Fibroblast of lung (primary cell): ENCODE measurements around the gene UGDH. TPM values are rescaled to one million over a fixed set of nuclear protein-coding genes. Genes with fewer than 3 reads are reported as not detected.

Experiments used
- DNase-seq, 2 donors: peaks; one replicate each; pipeline versions ENCODE4 v3.0.0 to v3.0.0-alpha.2; 2010; ENCODE audit warnings: low read depth in 2 of 2
- H2AFZ ChIP-seq: 2 replicates; pipeline ENCODE4 v1.5.1; 2012; ENCODE audit warnings: low read length, control low read depth, inconsistent platforms
- H3K27ac ChIP-seq: 2 replicates; pipeline ENCODE4 v1.5.1; 2011; ENCODE audit warnings: low read length, control low read depth; ENCODE audit not compliant: insufficient read depth
- H3K27me3 ChIP-seq: 2 replicates; pipeline ENCODE4 v1.5.1; 2011; ENCODE audit warnings: mild to moderate bottlenecking, low read length; ENCODE audit not compliant: control insufficient read depth, insufficient read depth
- H3K36me3 ChIP-seq: 2 replicates; pipeline ENCODE4 v1.5.1; 2011; ENCODE audit warnings: low read length; ENCODE audit not compliant: control insufficient read depth, insufficient read depth
- H3K4me1 ChIP-seq: 2 replicates; pipeline ENCODE4 v1.5.1; 2011; ENCODE audit warnings: low read length; ENCODE audit not compliant: control insufficient read depth, insufficient read depth; ENCODE audit errors: extremely low read depth
- H3K4me2 ChIP-seq: 2 replicates; pipeline ENCODE4 v1.5.1; 2011; ENCODE audit warnings: low read length, control low read depth; ENCODE audit not compliant: insufficient read depth; ENCODE audit errors: extremely low read depth
- H3K4me3 ChIP-seq, 4 experiments: fragments of 200-600 bp in 1 of 4; sonication (generic) in 1 of 4; replicated peaks in 1 of 4; 2 replicates each; pipeline ENCODE4 v1.5.1; 2011 to 2016; ENCODE audit warnings: low read length in 4 of 4, low read depth in 3 of 4, mild to moderate bottlenecking in 3 of 4, control low read depth in 2 of 4, inconsistent platforms in 1 of 4, mixed read lengths in 1 of 4; ENCODE audit not compliant: insufficient read depth in 1 of 4; ENCODE audit errors: control extremely low read depth in 1 of 4
- H3K79me2 ChIP-seq: 2 replicates; pipeline ENCODE4 v1.5.1; 2012; ENCODE audit warnings: mild to moderate bottlenecking, low read length, inconsistent platforms; ENCODE audit not compliant: control insufficient read depth, insufficient read depth
- H3K9ac ChIP-seq: 2 replicates; pipeline ENCODE4 v1.5.1; 2011; ENCODE audit warnings: mild to moderate bottlenecking, low read length, control low read depth; ENCODE audit not compliant: insufficient read depth
- H3K9me3 ChIP-seq: 2 replicates; pipeline ENCODE4 v1.5.1; 2012; ENCODE audit warnings: low read depth, low read length; ENCODE audit not compliant: control insufficient read depth, insufficient read depth
- H4K20me1 ChIP-seq: 2 replicates; pipeline ENCODE4 v1.5.1; 2011; ENCODE audit warnings: low read length; ENCODE audit not compliant: control insufficient read depth, insufficient read depth; ENCODE audit errors: extremely low read depth
- CTCF ChIP-seq, 2 donors: IDR thresholded peaks in 1 of 2; conservative IDR thresholded peaks in 1 of 2; 1 replicate in 1 of 2; 2 replicates in 1 of 2; pipeline ENCODE4 v1.5.1; 2011 to 2012; ENCODE audit warnings: low read length in 2 of 2, control low read depth in 1 of 2, inconsistent platforms in 1 of 2, low read depth in 1 of 2, mild to moderate bottlenecking in 1 of 2
- EZH2 ChIP-seq: IDR thresholded peaks from 2 replicates; pipeline ENCODE4 v1.5.1; 2012; ENCODE audit warnings: low read length, control low read depth, mild to moderate bottlenecking; ENCODE audit errors: missing control alignments
- polyA plus RNA-seq, 2 donors: library from polyadenylated mRNA; depleted of rRNA in 1 of 2; stranded (reverse) in 1 of 2; unstranded in 1 of 2; fragments of >200 nt; gene quantifications; 2 replicates each; pipeline ENCODE4 v1.2.1, GENCODE V29; 2011 to 2012; ENCODE audit warnings: missing spikeins in 1 of 2
- total RNA-seq: library from RNA; depleted of rRNA; stranded (reverse); fragments of >200 nt; gene quantifications from 2 replicates; pipeline ENCODE4 v1.2.1, GENCODE V29; 2014

Gene UGDH
- total and polyA plus RNA-seq, 2 donors (not counting 1 experiment from before 2014, with no cell fraction given), result 85.9 to 182 TPM

GRCh38 chr4:39456946-39457763 lies 70.1 kb downstream of the UGDH start:
- H3K36me3 ChIP-seq, result peaks cover 6% of the 10 kb centered on the region
- H3K4me1 ChIP-seq, result peaks cover 10% of the 10 kb centered on the region
- no peak overlapping the region for H2AFZ ChIP-seq
- peak overlapping the region; percentile 95 for H3K27ac ChIP-seq
- peaks cover 1% of the 10 kb centered on the region for H4K20me1 ChIP-seq
- no peak for DNase-seq
- peak overlapping the region; percentile 98 for H3K4me2 ChIP-seq
- no peaks in the 10 kb centered on the region for H3K9me3 ChIP-seq
- H3K9ac ChIP-seq, result peak overlapping the region; percentile 98
- peaks cover 39% of the 10 kb centered on the region for H3K79me2 ChIP-seq
- peak overlapping the region; percentile 85 to 100 (median 96) for H3K4me3 ChIP-seq
- no peaks in the 10 kb centered on the region for H3K27me3 ChIP-seq
- TF ChIP-seq EZH2 (no peak), CTCF (conservative IDR thresholded peaks at IDR 0.05 in 1 of 2, IDR thresholded peaks at IDR 0.05 in 1 of 2; ENCODE audit: low read depth in 1 of 2, low read length in 2 of 2) (no peak)

- Histone ChIP-seq H3K36me3 (peaks cover 10% of the 10 kb centered on the region), H3K4me3 (peak overlapping the region in 1 of 4 experiments; percentile 34), H3K9ac (no peak overlapping the region), H4K20me1 (peaks cover 1% of the 10 kb centered on the region), H3K79me2 (peaks cover 39% of the 10 kb centered on the region), H3K9me3 (no peaks in the 10 kb centered on the region), H2AFZ (no peak overlapping the region), H3K27ac (no peak overlapping the region), H3K27me3 (no peaks in the 10 kb centered on the region), H3K4me1 (peaks cover 10% of the 10 kb centered on the region), H3K4me2 (no peak overlapping the region)
- DNase-seq, result no peak
- no peak for TF ChIP-seq CTCF (conservative IDR thresholded peaks at IDR 0.05 in 1 of 2, IDR thresholded peaks at IDR 0.05 in 1 of 2; ENCODE audit: low read depth in 1 of 2, low read length in 2 of 2)
- no peak for TF ChIP-seq EZH2
Observed at GRCh38 chr4:39455486-39455885, 71.8 kb downstream of the UGDH start.

- Histone ChIP-seq H4K20me1 (peaks cover 1% of the 10 kb centered on the region), H3K36me3 (peaks cover 10% of the 10 kb centered on the region), H2AFZ (no peak overlapping the region)
Observed at GRCh38 chr4:39453738-39454137, 73.5 kb downstream of the UGDH start.

More at GRCh38 chr4:39453738-39454137, 73.5 kb downstream of the UGDH start:
- DNase-seq, result no peak
- H3K27ac ChIP-seq, result no peak overlapping the region
- no peak overlapping the region for H3K4me2 ChIP-seq
- H3K9ac ChIP-seq, result no peak overlapping the region
- peaks cover 38% of the 10 kb centered on the region for H3K79me2 ChIP-seq
- H3K4me1 ChIP-seq, result peaks cover 10% of the 10 kb centered on the region
- H3K9me3 ChIP-seq, result no peaks in the 10 kb centered on the region
- no peak overlapping the region for H3K4me3 ChIP-seq
- no peaks in the 10 kb centered on the region for H3K27me3 ChIP-seq
- TF ChIP-seq EZH2, result no peak
- no peak for TF ChIP-seq CTCF (conservative IDR thresholded peaks at IDR 0.05 in 1 of 2, IDR thresholded peaks at IDR 0.05 in 1 of 2; ENCODE audit: low read depth in 1 of 2, low read length in 2 of 2)
